ENCODE results near the gene TELO2.

DNA sequence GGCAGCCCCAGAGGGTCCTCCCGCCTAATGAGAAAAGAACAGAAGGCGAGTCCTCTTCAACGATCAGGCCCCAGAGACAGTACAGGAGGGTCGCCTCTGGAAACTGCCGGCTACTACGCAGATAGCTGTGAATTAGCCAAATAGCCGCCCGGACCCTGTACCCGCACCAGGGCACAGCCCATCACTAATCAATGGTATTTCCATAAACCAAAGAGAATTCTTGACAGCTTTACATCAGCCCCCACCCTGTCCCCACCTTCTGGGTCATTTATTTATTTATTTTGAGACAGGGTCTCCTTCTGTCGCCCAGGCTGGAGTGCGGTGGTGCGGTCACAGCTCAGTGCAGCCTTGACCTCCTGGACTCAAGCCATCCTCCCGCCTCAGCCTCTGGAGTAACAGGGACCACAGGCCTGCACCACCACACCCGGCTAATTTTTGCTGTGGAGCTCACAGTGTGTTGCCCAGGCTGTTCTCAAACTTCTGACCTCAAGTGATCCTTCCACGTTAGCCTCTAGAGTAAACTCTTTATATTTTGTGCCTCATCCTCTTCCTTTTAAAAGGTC lies 17.5 kb upstream of the TELO2 start:
- TF ChIP-seq POLR2A (IDR thresholded peaks at IDR 0.05), result no peak
- TF ChIP-seq, protein P1, sequence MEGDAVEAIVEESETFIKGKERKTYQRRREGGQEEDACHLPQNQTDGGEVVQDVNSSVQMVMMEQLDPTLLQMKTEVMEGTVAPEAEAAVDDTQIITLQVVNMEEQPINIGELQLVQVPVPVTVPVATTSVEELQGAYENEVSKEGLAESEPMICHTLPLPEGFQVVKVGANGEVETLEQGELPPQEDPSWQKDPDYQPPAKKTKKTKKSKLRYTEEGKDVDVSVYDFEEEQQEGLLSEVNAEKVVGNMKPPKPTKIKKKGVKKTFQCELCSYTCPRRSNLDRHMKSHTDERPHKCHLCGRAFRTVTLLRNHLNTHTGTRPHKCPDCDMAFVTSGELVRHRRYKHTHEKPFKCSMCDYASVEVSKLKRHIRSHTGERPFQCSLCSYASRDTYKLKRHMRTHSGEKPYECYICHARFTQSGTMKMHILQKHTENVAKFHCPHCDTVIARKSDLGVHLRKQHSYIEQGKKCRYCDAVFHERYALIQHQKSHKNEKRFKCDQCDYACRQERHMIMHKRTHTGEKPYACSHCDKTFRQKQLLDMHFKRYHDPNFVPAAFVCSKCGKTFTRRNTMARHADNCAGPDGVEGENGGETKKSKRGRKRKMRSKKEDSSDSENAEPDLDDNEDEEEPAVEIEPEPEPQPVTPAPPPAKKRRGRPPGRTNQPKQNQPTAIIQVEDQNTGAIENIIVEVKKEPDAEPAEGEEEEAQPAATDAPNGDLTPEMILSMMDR (IDR thresholded peaks at IDR 0.05), result no peak

Measured in Peyer's patch (tissue), 4 donors.